SK-N-SH (cell line): Measurements from ENCODE around the gene EXOC4. TPM values are rescaled to one million over a fixed set of nuclear protein-coding genes. Genes with fewer than 3 reads are reported as not detected.

Source experiments
- CTCF ChIA-PET: fragments of 300-600, 350-600 bp; formaldehyde crosslinking; extraction: SDS; loops from one replicate; lab custom pipeline; 2021; lab: Yijun Ruan, JAX
- POLR2A ChIA-PET: fragments of 350-600 bp; sonication (Branson Sonifier 250); formaldehyde crosslinking; extraction: SDS; loops from one replicate; lab custom pipeline; 2020; ENCODE audit warnings: antibody characterized with exemption, inconsistent platforms; lab: Yijun Ruan, JAX
- DNase-seq: peaks from one replicate; pipeline ENCODE4 v3.0.0; 2012
- H2AFZ ChIP-seq: fragments of 200-600 bp; sonication (generic); 2 replicates; pipeline ENCODE4 v1.8.1; 2016; ENCODE audit warnings: antibody characterized with exemption, mild to moderate bottlenecking, low read depth
- H3F3A ChIP-seq: fragments of 200-600 bp; sonication (generic); replicated peaks from 2 replicates; pipeline ENCODE3; 2016; ENCODE audit warnings: antibody characterized with exemption, mild to moderate bottlenecking; ENCODE audit not compliant: insufficient read depth
- H3K27ac ChIP-seq, 2 experiments: fragments of 200-500 bp in 1 of 2; fragments of 200-600 bp in 1 of 2; sonication (Bioruptor generic) in 1 of 2; sonication (generic), shearing (Covaris generic) in 1 of 2; 2 replicates each; pipeline versions ENCODE4 v1.5.1 to v1.6.1; 2014 to 2016; ENCODE audit warnings: low read depth in 2 of 2, inconsistent platforms in 1 of 2, low read length in 1 of 2, mild to moderate bottlenecking in 1 of 2, mixed read lengths in 1 of 2
- H3K27me3 ChIP-seq: fragments of 200-600 bp; sonication (generic), shearing (Covaris generic); 2 replicates; pipeline ENCODE4 v1.6.1; 2016; ENCODE audit warnings: mixed run types; ENCODE audit not compliant: insufficient read depth
- H3K36me3 ChIP-seq, 2 experiments: fragments of 200-500 bp in 1 of 2; fragments of 200-600 bp in 1 of 2; sonication (Bioruptor generic) in 1 of 2; sonication (generic) in 1 of 2; replicated peaks in 1 of 2; 2 replicates each; pipeline versions ENCODE3 to v1.5.1; 2014 to 2016; ENCODE audit warnings: low read length in 1 of 2, mild to moderate bottlenecking in 1 of 2; ENCODE audit not compliant: insufficient read depth in 2 of 2, control insufficient read depth in 1 of 2
- H3K4me1 ChIP-seq, 2 experiments: fragments of 200-500 bp in 1 of 2; fragments of 200-600 bp in 1 of 2; sonication (Bioruptor generic) in 1 of 2; sonication (generic), shearing (Covaris generic) in 1 of 2; 2 replicates each; pipeline versions ENCODE4 v1.5.1 to v1.6.1; 2014 to 2016; ENCODE audit warnings: low read depth in 1 of 2, low read length in 1 of 2, mixed run types in 1 of 2; ENCODE audit not compliant: insufficient read depth in 2 of 2, control insufficient read depth in 1 of 2
- H3K4me2 ChIP-seq: fragments of 200-600 bp; sonication (generic), shearing (Covaris generic); 2 replicates; pipeline ENCODE4 v1.6.1; 2017; ENCODE audit warnings: mixed run types
- H3K4me3 ChIP-seq, 2 experiments: fragments of 200-500 bp in 1 of 2; fragments of 200-600 bp in 1 of 2; sonication (Bioruptor generic) in 1 of 2; sonication (generic), shearing (Covaris generic) in 1 of 2; 2 replicates each; pipeline versions ENCODE4 v1.5.1 to v1.8.1; 2014 to 2016; ENCODE audit warnings: low read depth in 2 of 2, inconsistent platforms in 1 of 2, low read length in 1 of 2, mild to moderate bottlenecking in 1 of 2, mixed read lengths in 1 of 2, moderate library complexity in 1 of 2
- H3K79me2 ChIP-seq: fragments of 200-600 bp; sonication (generic); 2 replicates; pipeline ENCODE4 v1.8.1; 2017; ENCODE audit warnings: mild to moderate bottlenecking; ENCODE audit not compliant: insufficient read depth
- H3K9ac ChIP-seq: fragments of 200-600 bp; sonication (generic); 2 replicates; pipeline ENCODE4 v1.6.1; 2017; ENCODE audit warnings: mixed run types
- H3K9me2 ChIP-seq: fragments of 200-600 bp; sonication (generic); 2 replicates; pipeline ENCODE4 v1.6.1; 2017; ENCODE audit warnings: mixed run types
- H3K9me3 ChIP-seq: fragments of 200-600 bp; sonication (generic); 2 replicates; pipeline ENCODE4 v1.6.1; 2017; ENCODE audit warnings: mixed run types, mild to moderate bottlenecking, moderate library complexity
- H4K20me1 ChIP-seq: fragments of 200-600 bp; sonication (generic); 2 replicates; pipeline ENCODE4 v1.6.1; 2017; ENCODE audit warnings: mild to moderate bottlenecking, mixed run types; ENCODE audit not compliant: insufficient read depth
- CHD2 ChIP-seq: fragments of 150-350 bp; IDR thresholded peaks from 2 replicates; pipeline ENCODE4 v1.6.1; 2018; ENCODE audit warnings: low read length; ENCODE audit not compliant: partially characterized antibody
- CTCF ChIP-seq: fragments of 200-600 bp; sonication (generic); IDR thresholded peaks from 2 replicates; pipeline ENCODE4 v1.6.1; 2017; ENCODE audit warnings: antibody characterized with exemption, mild to moderate bottlenecking, moderate library complexity
- EZH2phosphoT487 ChIP-seq: fragments of 200-600 bp; sonication (generic); IDR thresholded peaks from 2 replicates; pipeline ENCODE4 v1.6.1; 2017; ENCODE audit warnings: low read depth, mixed run types, mild to moderate bottlenecking, antibody characterized with exemption, moderate library complexity, borderline replicate concordance
- FOXJ3 ChIP-seq: sonication (generic); formaldehyde crosslinking; IDR thresholded peaks from 2 replicates; pipeline ENCODE4 v1.5.1; 2020; ENCODE audit warnings: mild to moderate bottlenecking, missing genetic modification reagents
- FOXM1 ChIP-seq: IDR thresholded peaks from 2 replicates; pipeline ENCODE4 v1.4.0; 2012; ENCODE audit warnings: low read depth, mild to moderate bottlenecking
- IRF3 ChIP-seq: fragments of 150-350 bp; IDR thresholded peaks from 2 replicates; pipeline ENCODE4 v1.6.1; 2016; ENCODE audit warnings: mild to moderate bottlenecking, low read depth, low read length
- JUND ChIP-seq: IDR thresholded peaks from 2 replicates; pipeline ENCODE4 v1.4.0; 2012
- MEF2A ChIP-seq: IDR thresholded peaks from 2 replicates; pipeline ENCODE4 v1.4.0; 2012; ENCODE audit warnings: low read depth, borderline replicate concordance
- MXI1 ChIP-seq: IDR thresholded peaks from 2 replicates; pipeline ENCODE4 v1.6.1; 2012; ENCODE audit warnings: mild to moderate bottlenecking, low read depth, low read length, improper control_type of control experiment
- NFIC ChIP-seq: IDR thresholded peaks from 2 replicates; pipeline ENCODE4 v1.4.0; 2012; ENCODE audit warnings: borderline replicate concordance
- NRF1 ChIP-seq: IDR thresholded peaks from 2 replicates; pipeline ENCODE4 v1.6.1; 2012; ENCODE audit warnings: low read depth, mild to moderate bottlenecking, low read length
- PBX3 ChIP-seq: IDR thresholded peaks from 2 replicates; pipeline ENCODE4; 2012
- RCOR1 ChIP-seq: fragments of 150-350 bp; IDR thresholded peaks from 2 replicates; pipeline ENCODE4 v1.6.1; 2017; ENCODE audit warnings: antibody characterized with exemption, low read length
- REST ChIP-seq: IDR thresholded peaks from 2 replicates; pipeline ENCODE4 v1.6.1; 2012; ENCODE audit warnings: mild to moderate bottlenecking, low read depth, low read length, moderate library complexity
- RXRA ChIP-seq: IDR thresholded peaks from 2 replicates; pipeline ENCODE4 v1.4.0; 2012; ENCODE audit warnings: low read depth, mild to moderate bottlenecking, borderline replicate concordance
- SIN3A ChIP-seq: IDR thresholded peaks from 2 replicates; pipeline ENCODE4 v1.6.1; 2012; ENCODE audit warnings: low read depth, mild to moderate bottlenecking, low read length, moderate library complexity, borderline replicate concordance
- USF1 ChIP-seq: IDR thresholded peaks from 2 replicates; pipeline ENCODE4 v1.4.0; 2012; ENCODE audit warnings: low read depth, borderline replicate concordance
- YY1 ChIP-seq: IDR thresholded peaks from 2 replicates; pipeline ENCODE4 v1.4.0; 2012; ENCODE audit warnings: low read depth, mild to moderate bottlenecking
- ZBTB33 ChIP-seq: IDR thresholded peaks from 2 replicates; pipeline ENCODE4 v1.4.0; 2012; ENCODE audit warnings: low read depth, borderline replicate concordance
- WGBS: methylation state at CpG from one replicate; pipeline ENCODE4 v1.1.6; 2017; ENCODE audit warnings: low lambda C conversion rate; 5-methylcytosine and 5-hydroxymethylcytosine counted together
- polyA plus RNA-seq, 3 experiments: library from polyadenylated mRNA; depleted of rRNA; stranded (reverse); fragments of >200 nt; gene quantifications; 2 replicates each; pipeline ENCODE4 v1.2.3, GENCODE V29; 2012

The EXOC4 gene
- polyA plus RNA-seq, 1 of the 3 experiments (the other 2 are of a cell fraction), result 37.3 TPM

- TF ChIP-seq CTCF (no peak), ZBTB33 (no peak), EZH2phosphoT487 (no peak)
Measured at GRCh38 chr7:134048166-134048565, 795.3 kb downstream of the EXOC4 start (continued).

GRCh38 chr7:134051020-134051419 lies 798.1 kb downstream of the EXOC4 start:
- no peaks in the 10 kb centered on the region for H3K27me3 ChIP-seq
- no peaks in the 10 kb centered on the region for H3K79me2 ChIP-seq
- no peak for DNase-seq
- no peak overlapping the region for H3K9ac ChIP-seq
- peaks cover 0 to 9% of the 10 kb centered on the region in 2 experiments; a peak in 2 of 4 replicates for H3K4me1 ChIP-seq
- no peak overlapping the region for H3K27ac ChIP-seq
- no peak overlapping the region for H2AFZ ChIP-seq
- 90% methylated on average over 2 of the region's 2 CpGs for WGBS
- H3F3A ChIP-seq, result no peaks in the 10 kb centered on the region
- H3K4me2 ChIP-seq, result no peak overlapping the region
- no peaks in the 10 kb centered on the region for H4K20me1 ChIP-seq
- no peak overlapping the region for H3K4me3 ChIP-seq
- no peaks in the 10 kb centered on the region for H3K9me3 ChIP-seq
- ChIA-PET CTCF (interaction anchor here (2.5 kb wide), 1 partner anchor 9 kb away, joined by 7 read pairs; no protein-coding TSS in a partner anchor), POLR2A (no interaction called here)
- H3K36me3 ChIP-seq, result peaks cover 0 to 4% of the 10 kb centered on the region in 2 experiments
- H3K9me2 ChIP-seq, result no peaks in the 10 kb centered on the region
- TF ChIP-seq USF1 (no peak), IRF3 (no peak), FOXM1 (no peak), SIN3A (no peak), MEF2A (no peak), RXRA (no peak), MXI1 (no peak), REST (no peak), JUND (no peak), PBX3 (no peak), FOXJ3 (CRISPR knock-in tag) (no peak), NFIC (no peak), RCOR1 (no peak), CHD2 (no peak), YY1 (no peak), ZBTB33 (no peak), NRF1 (no peak)
